CD4-positive, alpha-beta T cell treated with Interleukin-4 for 4 hours (primary cell): ENCODE data around the gene POLR2E.
A peak's percentile ranks its signal among the peaks of the same experiment; 100 is the strongest.
"Not testable (repeated sequence)": the region's sequence is repeated elsewhere in the genome, so short reads cannot be mapped to it uniquely, and the experiment has no call there.

ENCODE experiments used
- DNase-seq: peaks from one replicate; pipeline ENCODE4 v3.0.0-alpha.2; 2020

POLR2E gene

DNA sequence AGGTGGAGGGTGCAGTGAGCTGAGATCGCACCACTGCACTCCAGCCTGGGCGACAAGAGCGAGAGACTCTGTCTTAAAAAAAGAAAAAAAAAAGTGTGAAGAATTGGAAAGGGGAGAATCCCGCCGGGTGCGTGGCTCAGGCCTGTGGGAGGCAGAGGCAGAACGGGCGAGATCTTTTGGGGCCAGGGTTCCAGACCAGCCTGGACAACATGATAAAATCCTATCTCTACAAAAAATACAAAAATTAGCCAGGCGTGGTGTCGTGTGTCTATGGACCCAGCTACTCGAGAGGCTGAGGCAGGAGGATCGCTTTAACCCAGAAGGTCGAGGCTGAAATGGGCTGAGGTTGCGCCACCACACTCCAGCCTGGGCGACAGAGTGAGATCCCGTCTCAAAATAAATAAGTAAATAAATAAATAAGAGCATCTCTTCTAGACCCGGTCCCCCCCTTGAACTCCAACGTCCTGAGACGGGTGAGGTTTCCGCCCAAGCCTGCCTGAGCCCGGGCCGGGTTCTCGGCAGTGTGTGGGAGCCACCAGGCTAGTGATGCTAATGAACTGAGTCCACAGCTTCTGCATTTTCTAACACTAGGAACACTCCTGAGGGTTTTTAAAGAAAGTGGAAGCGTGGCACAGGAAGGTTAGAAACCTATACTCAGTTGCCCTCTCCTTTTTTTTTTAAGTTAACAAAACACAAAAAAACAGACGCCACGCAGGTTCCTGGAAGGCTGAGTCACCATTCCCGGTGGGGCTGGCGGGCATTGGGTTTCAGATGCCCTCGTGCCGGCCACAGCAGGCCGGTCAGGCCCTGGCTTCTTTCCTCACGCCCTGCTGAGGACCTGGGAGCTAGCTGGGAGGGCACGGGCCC is 30.7 kb upstream of the POLR2E start:
- no peak for DNase-seq

DNA sequence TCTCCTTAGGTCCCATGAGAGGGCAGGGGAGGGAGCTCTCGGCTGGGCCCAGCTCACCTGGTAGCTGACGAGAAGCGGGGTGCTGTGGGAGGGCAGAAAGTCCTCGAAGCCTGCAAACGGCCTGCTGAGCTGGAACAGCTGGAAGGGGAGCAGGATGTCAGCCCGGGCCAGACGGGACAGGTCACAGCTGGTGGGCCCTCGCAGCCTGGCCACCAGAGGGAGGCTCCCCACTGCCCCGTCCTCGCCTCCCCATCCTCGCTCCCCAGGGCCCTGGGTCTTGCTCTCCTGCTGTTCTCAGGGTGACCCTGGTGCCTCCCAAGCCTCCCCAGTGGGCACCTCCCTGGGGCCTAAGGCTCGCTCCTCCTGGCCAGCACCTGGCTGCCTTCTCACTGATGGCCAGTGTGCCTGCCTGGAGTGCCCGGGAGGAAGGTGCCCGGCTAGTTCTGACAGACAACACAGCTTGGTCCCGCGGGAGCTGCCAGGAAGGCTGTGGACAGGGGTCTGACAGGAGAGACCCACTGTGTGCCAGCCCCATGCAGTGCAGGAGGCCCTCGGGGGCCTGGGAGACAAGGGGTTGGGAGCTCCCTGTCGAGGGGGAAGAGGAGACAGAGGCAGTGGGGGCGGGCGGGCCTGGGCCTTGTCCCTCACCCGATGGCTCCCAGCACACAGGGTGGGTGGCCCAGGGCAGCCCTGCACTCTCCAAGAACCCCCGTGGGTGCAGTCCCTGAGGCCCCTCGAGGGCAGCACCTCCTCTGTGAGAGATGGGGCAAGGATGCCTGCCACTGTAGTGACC is 28.9 kb upstream of the POLR2E start:
- DNase-seq: no peak

GRCh38 chr19:1123381-1123780 is 28.2 kb upstream of the POLR2E start:
- no peak for DNase-seq

DNA sequence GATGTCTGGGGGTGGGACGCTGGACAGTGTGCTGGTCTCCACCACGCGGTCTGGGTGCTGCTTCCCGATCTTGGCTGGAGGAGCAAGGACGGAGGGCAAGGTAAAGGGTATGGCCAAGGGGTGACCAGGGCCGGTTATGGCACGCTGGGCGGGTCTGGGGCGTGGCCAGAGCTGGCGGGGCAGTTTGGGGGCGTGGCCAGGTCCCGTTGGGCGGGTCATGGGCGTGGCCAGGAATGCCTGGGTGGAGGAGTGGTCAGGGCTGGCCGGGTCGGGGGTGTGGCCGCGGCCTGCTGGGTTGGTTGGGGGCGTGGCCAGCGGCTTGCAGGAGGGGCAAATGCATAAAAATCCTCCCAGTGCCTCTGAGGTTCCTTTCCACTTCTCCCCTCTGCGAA is 27.8 kb upstream of the POLR2E start:
- no peak for DNase-seq

- DNase-seq: no peak
Measured at GRCh38 chr19:1122021-1122971, 27.1 kb upstream of the POLR2E start.

- DNase-seq: no peak
Measured at GRCh38 chr19:1121395-1121794, 26.2 kb upstream of the POLR2E start.

GRCh38 chr19:1119475-1120217 is 24.5 kb upstream of the POLR2E start:
- DNase-seq: no peak

GRCh38 chr19:1118999-1119398 is 23.8 kb upstream of the POLR2E start:
- DNase-seq: no peak

GRCh38 chr19:1117654-1118053 is 22.5 kb upstream of the POLR2E start:
- DNase-seq: no peak

DNA sequence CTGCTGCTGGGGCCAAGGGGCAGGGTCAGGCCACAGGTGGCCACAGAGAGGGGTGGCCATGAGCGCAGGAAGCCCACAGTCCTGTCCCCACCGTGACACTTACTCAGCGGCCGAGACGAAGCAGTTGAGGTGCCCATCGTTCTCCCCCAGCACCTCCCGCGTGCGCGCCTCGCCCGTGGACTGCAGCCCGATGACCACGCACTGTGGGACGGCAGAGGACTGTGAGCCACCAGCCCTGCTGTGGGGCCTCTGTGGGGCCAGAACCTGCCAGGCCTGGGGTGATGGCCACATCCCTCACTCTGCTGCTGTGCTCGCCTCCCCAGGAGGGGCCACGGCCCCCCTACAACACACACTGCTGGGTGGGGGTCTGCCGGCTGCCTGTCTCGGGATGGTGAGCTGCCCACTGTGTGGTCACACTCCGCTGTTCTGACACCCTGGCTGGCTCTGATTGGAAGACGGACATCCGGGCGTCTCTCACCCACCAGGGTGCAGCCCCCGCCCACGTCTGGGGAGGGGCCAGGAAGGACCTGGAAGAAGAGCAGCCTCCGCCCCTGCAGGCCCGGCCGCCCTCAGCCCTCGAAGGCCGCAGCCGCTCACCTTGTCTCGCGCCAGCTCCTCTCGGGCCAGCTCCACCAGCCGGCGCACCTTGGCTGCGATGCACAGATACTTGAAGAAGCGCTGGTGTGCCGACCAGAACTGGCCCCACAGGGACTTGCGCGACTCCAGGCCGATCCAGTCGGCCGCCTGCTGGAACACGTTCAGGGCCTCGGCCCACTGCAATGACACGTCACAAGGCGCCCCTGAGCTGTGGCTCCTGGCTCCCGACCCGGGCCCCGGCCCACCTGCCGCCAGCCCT is 21.8 kb upstream of the POLR2E start:
- no peak for DNase-seq

GRCh38 chr19:1115646-1116420 is 20.7 kb upstream of the POLR2E start:
- DNase-seq: no peak

- DNase-seq: not testable (repeated sequence)
Measured at GRCh38 chr19:1114728-1115127, 19.6 kb upstream of the POLR2E start.

- DNase-seq: no peak
Measured at GRCh38 chr19:1113986-1114483, 18.9 kb upstream of the POLR2E start.

DNA sequence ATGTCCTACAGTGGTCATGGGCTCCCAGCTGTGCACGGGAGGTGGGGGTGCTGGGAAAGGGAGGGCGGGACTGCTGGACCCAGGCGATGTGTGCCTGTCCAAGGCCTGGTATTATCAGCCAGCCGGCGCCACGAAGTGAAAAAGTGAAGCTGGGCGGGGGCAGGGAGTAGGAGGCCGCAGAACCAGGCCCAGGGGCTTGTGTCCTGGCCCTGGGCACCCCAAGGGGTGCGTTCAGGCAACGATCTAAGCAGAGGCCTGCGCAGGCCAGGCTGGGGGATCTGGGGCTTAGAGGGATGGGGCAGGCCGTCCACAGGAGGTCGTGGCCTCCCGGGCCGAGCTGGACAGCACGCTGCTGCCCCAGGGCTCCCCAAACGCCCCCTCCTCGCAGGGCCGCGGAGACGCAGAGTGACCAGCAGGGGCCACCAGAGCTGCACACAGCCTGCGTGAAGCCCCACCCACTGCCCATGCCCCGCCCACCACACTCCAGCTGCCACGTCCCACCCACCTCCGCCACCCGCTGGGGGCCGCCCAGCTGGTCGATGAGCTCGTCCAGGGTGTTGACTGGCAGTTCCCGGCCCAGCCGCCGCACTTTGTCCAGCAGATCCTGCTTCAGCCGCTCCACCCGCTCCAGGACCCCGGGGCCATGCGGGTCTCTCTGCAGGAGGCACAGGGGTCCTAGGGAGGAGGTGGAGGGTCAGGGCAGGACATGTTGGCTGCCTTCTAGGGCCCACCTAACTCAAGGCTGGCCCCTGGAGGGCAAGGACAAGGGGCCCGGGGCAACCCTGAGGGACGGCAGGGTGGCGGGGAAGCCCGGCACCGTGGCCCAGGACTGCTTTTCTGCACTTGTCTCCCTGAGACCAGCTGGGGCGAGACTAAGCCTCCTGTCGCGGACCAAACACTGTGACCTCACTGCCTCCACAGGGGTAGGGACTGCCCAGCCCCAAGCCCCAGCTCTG is 18.1 kb upstream of the POLR2E start:
- DNase-seq: peak; percentile 75

- no peak for DNase-seq
Measured at GRCh38 chr19:1112268-1113029, 17.3 kb upstream of the POLR2E start.

DNA sequence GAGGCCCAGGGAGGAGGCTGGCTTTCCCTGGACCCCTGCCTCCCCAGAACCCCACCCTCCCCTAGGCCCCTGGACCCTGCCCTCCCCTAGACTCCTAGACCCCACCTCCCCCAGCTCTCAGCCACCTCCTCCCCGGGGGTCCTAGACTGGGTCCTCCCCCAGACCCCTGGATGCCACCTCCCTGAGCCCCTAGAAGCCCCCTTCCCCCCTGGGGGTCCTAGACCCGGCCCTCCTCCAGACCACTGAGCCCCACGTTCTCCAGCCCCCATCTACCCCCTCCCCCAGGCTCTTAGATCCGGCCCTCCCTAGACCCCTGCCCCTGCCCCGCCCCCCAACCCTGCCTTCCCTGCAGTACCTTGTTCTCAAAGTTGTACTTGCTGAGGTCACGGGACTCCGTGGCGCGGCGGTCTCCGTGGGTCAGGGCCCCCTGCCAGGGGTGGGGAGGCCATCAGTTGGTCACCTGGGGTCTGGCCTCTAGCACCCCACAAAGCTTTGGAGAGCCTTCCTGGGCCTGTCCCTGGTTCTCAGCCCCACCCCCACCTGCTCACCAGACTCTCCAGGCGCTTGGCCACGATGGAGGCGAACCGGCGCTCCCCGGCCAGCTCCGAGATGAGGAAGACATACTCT is 16.6 kb upstream of the POLR2E start:
- DNase-seq: no peak

DNA sequence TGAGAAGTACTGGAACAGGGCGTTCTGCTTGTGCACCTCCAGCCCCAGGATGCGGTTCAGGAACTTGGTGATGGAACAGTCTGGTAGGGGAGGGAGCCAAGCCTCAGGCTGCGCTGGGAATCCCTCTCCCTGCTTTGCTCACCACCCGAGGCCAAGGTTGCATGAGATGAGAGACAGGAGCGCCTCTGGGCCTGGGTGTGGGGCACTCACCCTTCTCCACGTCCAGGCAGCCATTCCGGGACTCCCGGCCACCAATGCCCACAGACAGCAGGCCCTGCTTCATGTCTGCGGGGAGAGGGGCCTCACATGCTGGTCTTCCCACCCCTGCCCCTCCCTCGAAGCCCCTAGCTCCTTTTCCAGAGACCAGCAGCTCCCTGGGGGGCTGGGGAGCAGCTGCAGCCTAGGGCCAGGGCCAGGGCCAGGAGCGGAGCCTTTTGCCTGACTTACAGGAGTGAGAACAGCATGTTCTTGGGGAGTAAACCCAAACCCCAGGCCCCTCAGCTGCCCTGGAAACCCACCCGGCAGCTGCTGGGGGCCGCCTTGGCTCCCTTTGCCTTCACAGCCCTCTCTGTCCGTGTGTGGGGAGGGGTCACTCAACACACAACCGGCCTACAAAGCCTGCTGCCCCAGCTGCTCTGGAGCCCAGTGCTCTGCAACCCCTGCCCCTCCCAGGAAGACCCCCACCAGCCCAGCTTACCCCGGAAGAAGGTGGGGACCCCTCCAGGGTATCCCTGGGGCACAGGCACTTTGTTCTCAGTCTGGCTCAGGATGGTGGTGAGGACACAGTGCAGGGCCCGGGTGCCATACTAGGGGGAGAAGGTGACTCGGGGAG is 15.8 kb upstream of the POLR2E start:
- DNase-seq: no peak
